SK-N-SH (cell line): ENCODE data around the gene SGSM2. TPM values are rescaled to one million over a fixed set of nuclear protein-coding genes. Genes with fewer than 3 reads are reported as not detected.

Experiments used
- CTCF ChIA-PET: fragments of 300-600, 350-600 bp; formaldehyde crosslinking; extraction: SDS; loops from one replicate; lab custom pipeline; 2021; lab: Yijun Ruan, JAX
- POLR2A ChIA-PET: fragments of 350-600 bp; sonication (Branson Sonifier 250); formaldehyde crosslinking; extraction: SDS; loops from one replicate; lab custom pipeline; 2020; ENCODE audit warnings: antibody characterized with exemption, inconsistent platforms; lab: Yijun Ruan, JAX
- DNase-seq: peaks from one replicate; pipeline ENCODE4 v3.0.0; 2012
- H2AFZ ChIP-seq: fragments of 200-600 bp; sonication (generic); 2 replicates; pipeline ENCODE4 v1.8.1; 2016; ENCODE audit warnings: antibody characterized with exemption, mild to moderate bottlenecking, low read depth
- H3F3A ChIP-seq: fragments of 200-600 bp; sonication (generic); replicated peaks from 2 replicates; pipeline ENCODE3; 2016; ENCODE audit warnings: antibody characterized with exemption, mild to moderate bottlenecking; ENCODE audit not compliant: insufficient read depth
- H3K27ac ChIP-seq, 2 experiments: fragments of 200-500 bp in 1 of 2; fragments of 200-600 bp in 1 of 2; sonication (Bioruptor generic) in 1 of 2; sonication (generic), shearing (Covaris generic) in 1 of 2; 2 replicates each; pipeline versions ENCODE4 v1.5.1 to v1.6.1; 2014 to 2016; ENCODE audit warnings: low read depth in 2 of 2, inconsistent platforms in 1 of 2, low read length in 1 of 2, mild to moderate bottlenecking in 1 of 2, mixed read lengths in 1 of 2
- H3K27me3 ChIP-seq: fragments of 200-600 bp; sonication (generic), shearing (Covaris generic); 2 replicates; pipeline ENCODE4 v1.6.1; 2016; ENCODE audit warnings: mixed run types; ENCODE audit not compliant: insufficient read depth
- H3K36me3 ChIP-seq, 2 experiments: fragments of 200-500 bp in 1 of 2; fragments of 200-600 bp in 1 of 2; sonication (Bioruptor generic) in 1 of 2; sonication (generic) in 1 of 2; replicated peaks in 1 of 2; 2 replicates each; pipeline versions ENCODE3 to v1.5.1; 2014 to 2016; ENCODE audit warnings: low read length in 1 of 2, mild to moderate bottlenecking in 1 of 2; ENCODE audit not compliant: insufficient read depth in 2 of 2, control insufficient read depth in 1 of 2
- H3K4me1 ChIP-seq, 2 experiments: fragments of 200-500 bp in 1 of 2; fragments of 200-600 bp in 1 of 2; sonication (Bioruptor generic) in 1 of 2; sonication (generic), shearing (Covaris generic) in 1 of 2; 2 replicates each; pipeline versions ENCODE4 v1.5.1 to v1.6.1; 2014 to 2016; ENCODE audit warnings: low read depth in 1 of 2, low read length in 1 of 2, mixed run types in 1 of 2; ENCODE audit not compliant: insufficient read depth in 2 of 2, control insufficient read depth in 1 of 2
- H3K4me2 ChIP-seq: fragments of 200-600 bp; sonication (generic), shearing (Covaris generic); 2 replicates; pipeline ENCODE4 v1.6.1; 2017; ENCODE audit warnings: mixed run types
- H3K4me3 ChIP-seq, 2 experiments: fragments of 200-500 bp in 1 of 2; fragments of 200-600 bp in 1 of 2; sonication (Bioruptor generic) in 1 of 2; sonication (generic), shearing (Covaris generic) in 1 of 2; 2 replicates each; pipeline versions ENCODE4 v1.5.1 to v1.8.1; 2014 to 2016; ENCODE audit warnings: low read depth in 2 of 2, inconsistent platforms in 1 of 2, low read length in 1 of 2, mild to moderate bottlenecking in 1 of 2, mixed read lengths in 1 of 2, moderate library complexity in 1 of 2
- H3K79me2 ChIP-seq: fragments of 200-600 bp; sonication (generic); 2 replicates; pipeline ENCODE4 v1.8.1; 2017; ENCODE audit warnings: mild to moderate bottlenecking; ENCODE audit not compliant: insufficient read depth
- H3K9ac ChIP-seq: fragments of 200-600 bp; sonication (generic); 2 replicates; pipeline ENCODE4 v1.6.1; 2017; ENCODE audit warnings: mixed run types
- H3K9me2 ChIP-seq: fragments of 200-600 bp; sonication (generic); 2 replicates; pipeline ENCODE4 v1.6.1; 2017; ENCODE audit warnings: mixed run types
- H3K9me3 ChIP-seq: fragments of 200-600 bp; sonication (generic); 2 replicates; pipeline ENCODE4 v1.6.1; 2017; ENCODE audit warnings: mixed run types, mild to moderate bottlenecking, moderate library complexity
- H4K20me1 ChIP-seq: fragments of 200-600 bp; sonication (generic); 2 replicates; pipeline ENCODE4 v1.6.1; 2017; ENCODE audit warnings: mild to moderate bottlenecking, mixed run types; ENCODE audit not compliant: insufficient read depth
- EP300 ChIP-seq, 2 experiments: IDR thresholded peaks; 2 replicates each; pipeline versions ENCODE4 v1.4.0 to v1.6.1; 2012; ENCODE audit warnings: borderline replicate concordance in 1 of 2, low read depth in 1 of 2, low read length in 1 of 2
- EZH2phosphoT487 ChIP-seq: fragments of 200-600 bp; sonication (generic); IDR thresholded peaks from 2 replicates; pipeline ENCODE4 v1.6.1; 2017; ENCODE audit warnings: low read depth, mixed run types, mild to moderate bottlenecking, antibody characterized with exemption, moderate library complexity, borderline replicate concordance
- FOSL2 ChIP-seq: IDR thresholded peaks from 2 replicates; pipeline ENCODE4 v1.4.0; 2012; ENCODE audit warnings: low read depth, mild to moderate bottlenecking, moderate library complexity, borderline replicate concordance
- FOXM1 ChIP-seq: IDR thresholded peaks from 2 replicates; pipeline ENCODE4 v1.4.0; 2012; ENCODE audit warnings: low read depth, mild to moderate bottlenecking
- GABPA ChIP-seq: IDR thresholded peaks from 2 replicates; pipeline ENCODE4 v1.4.0; 2012; ENCODE audit warnings: low read depth, mild to moderate bottlenecking
- JUND ChIP-seq: IDR thresholded peaks from 2 replicates; pipeline ENCODE4 v1.4.0; 2012
- MXI1 ChIP-seq: IDR thresholded peaks from 2 replicates; pipeline ENCODE4 v1.6.1; 2012; ENCODE audit warnings: mild to moderate bottlenecking, low read depth, low read length, improper control_type of control experiment
- NFIC ChIP-seq: IDR thresholded peaks from 2 replicates; pipeline ENCODE4 v1.4.0; 2012; ENCODE audit warnings: borderline replicate concordance
- NRF1 ChIP-seq: IDR thresholded peaks from 2 replicates; pipeline ENCODE4 v1.6.1; 2012; ENCODE audit warnings: low read depth, mild to moderate bottlenecking, low read length
- RCOR1 ChIP-seq: fragments of 150-350 bp; IDR thresholded peaks from 2 replicates; pipeline ENCODE4 v1.6.1; 2017; ENCODE audit warnings: antibody characterized with exemption, low read length
- RFX5 ChIP-seq: IDR thresholded peaks from 2 replicates; pipeline ENCODE4 v1.6.1; 2012; ENCODE audit warnings: mild to moderate bottlenecking, improper control_type of control experiment, low read length
- RXRA ChIP-seq: IDR thresholded peaks from 2 replicates; pipeline ENCODE4 v1.4.0; 2012; ENCODE audit warnings: low read depth, mild to moderate bottlenecking, borderline replicate concordance
- SMC3 ChIP-seq: IDR thresholded peaks from 2 replicates; pipeline ENCODE4 v1.6.1; 2012; ENCODE audit warnings: low read depth, low read length, improper control_type of control experiment
- TCF12 ChIP-seq: IDR thresholded peaks from 2 replicates; pipeline ENCODE4 v1.4.0; 2012
- TEAD4 ChIP-seq: IDR thresholded peaks from 2 replicates; pipeline ENCODE4 v1.4.0; 2012; ENCODE audit warnings: mild to moderate bottlenecking, borderline replicate concordance; ENCODE audit not compliant: insufficient read depth
- YY1 ChIP-seq: IDR thresholded peaks from 2 replicates; pipeline ENCODE4 v1.4.0; 2012; ENCODE audit warnings: low read depth, mild to moderate bottlenecking
- WGBS: methylation state at CpG from one replicate; pipeline ENCODE4 v1.1.6; 2017; ENCODE audit warnings: low lambda C conversion rate; 5-methylcytosine and 5-hydroxymethylcytosine counted together
- polyA plus RNA-seq, 3 experiments: library from polyadenylated mRNA; depleted of rRNA; stranded (reverse); fragments of >200 nt; gene quantifications; 2 replicates each; pipeline ENCODE4 v1.2.3, GENCODE V29; 2012
- TF ChIP-seq, protein P1 (sequence below): IDR thresholded peaks from 2 replicates; pipeline ENCODE4 v1.4.0; 2012; ENCODE audit warnings: low read depth, borderline replicate concordance
- TF ChIP-seq, protein P2 (sequence below): fragments of 150-350 bp; IDR thresholded peaks from 2 replicates; pipeline ENCODE4 v1.6.1; 2017; ENCODE audit warnings: antibody characterized with exemption, low read length, low read depth, borderline replicate concordance
- TF ChIP-seq, protein P3 (sequence below): IDR thresholded peaks from 2 replicates; pipeline ENCODE4 v1.4.0; 2012; ENCODE audit warnings: low read depth
- TF ChIP-seq, protein P4 (sequence below): fragments of 150-350 bp; IDR thresholded peaks from 2 replicates; pipeline ENCODE4 v1.6.1; 2016; ENCODE audit warnings: mild to moderate bottlenecking, low read depth, low read length

SGSM2 gene
- polyA plus RNA-seq, 1 of the 3 experiments (the other 2 are of a cell fraction), result 85.9 TPM

DNA sequence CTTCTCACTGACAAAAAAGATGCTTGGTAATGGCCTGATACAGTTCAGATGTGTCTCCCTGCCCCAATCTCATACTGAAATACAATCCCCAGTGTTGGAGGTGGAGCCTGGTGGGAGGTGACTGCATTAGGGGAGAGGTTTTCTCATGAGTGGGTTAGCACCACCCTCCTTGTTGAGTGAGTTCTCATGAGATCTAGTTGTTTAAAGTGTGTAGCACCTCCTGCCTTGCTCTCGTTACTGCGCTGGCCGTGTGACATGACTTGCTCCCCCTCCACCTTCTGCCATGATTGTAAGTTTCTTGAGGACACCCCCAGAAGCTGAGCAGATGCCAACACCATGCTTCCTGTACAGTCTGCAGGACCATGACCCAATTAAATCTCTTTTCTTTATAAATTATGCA lies 6.0 kb upstream of the SGSM2 start:
- Histone ChIP-seq H3K9ac (no peak overlapping the region), H4K20me1 (no peaks in the 10 kb centered on the region), H3K27me3 (no peaks in the 10 kb centered on the region), H3K79me2 (peaks cover 81% of the 10 kb centered on the region), H3K27ac (no peak overlapping the region), H3K4me3 (no peak overlapping the region), H3K9me2 (no peaks in the 10 kb centered on the region), H3K9me3 (no peaks in the 10 kb centered on the region)
- 88% methylated on average over 3 of the region's 3 CpGs for WGBS
- POLR2A ChIA-PET, result interaction anchor here (0.6 kb wide), 1 partner anchor 11 kb away, joined by 3 read pairs; no protein-coding TSS in a partner anchor
- TF ChIP-seq EP300 (IDR thresholded peaks at IDR 0.05; ENCODE audit: borderline replicate concordance in 1 of 2, low read depth in 1 of 2, low read length in 1 of 2), result no peak
- no peak for TF ChIP-seq TEAD4
- TF ChIP-seq TCF12, result no peak
- TF ChIP-seq, protein P1, sequence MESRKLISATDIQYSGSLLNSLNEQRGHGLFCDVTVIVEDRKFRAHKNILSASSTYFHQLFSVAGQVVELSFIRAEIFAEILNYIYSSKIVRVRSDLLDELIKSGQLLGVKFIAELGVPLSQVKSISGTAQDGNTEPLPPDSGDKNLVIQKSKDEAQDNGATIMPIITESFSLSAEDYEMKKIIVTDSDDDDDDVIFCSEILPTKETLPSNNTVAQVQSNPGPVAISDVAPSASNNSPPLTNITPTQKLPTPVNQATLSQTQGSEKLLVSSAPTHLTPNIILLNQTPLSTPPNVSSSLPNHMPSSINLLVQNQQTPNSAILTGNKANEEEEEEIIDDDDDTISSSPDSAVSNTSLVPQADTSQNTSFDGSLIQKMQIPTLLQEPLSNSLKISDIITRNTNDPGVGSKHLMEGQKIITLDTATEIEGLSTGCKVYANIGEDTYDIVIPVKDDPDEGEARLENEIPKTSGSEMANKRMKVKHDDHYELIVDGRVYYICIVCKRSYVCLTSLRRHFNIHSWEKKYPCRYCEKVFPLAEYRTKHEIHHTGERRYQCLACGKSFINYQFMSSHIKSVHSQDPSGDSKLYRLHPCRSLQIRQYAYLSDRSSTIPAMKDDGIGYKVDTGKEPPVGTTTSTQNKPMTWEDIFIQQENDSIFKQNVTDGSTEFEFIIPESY, result no peak
- TF ChIP-seq MXI1, result no peak
- no peak for TF ChIP-seq YY1
- TF ChIP-seq, all 33 proteins: peak for 0
- Histone ChIP-seq H3F3A (peaks cover 11% of the 10 kb centered on the region), H2AFZ (no peak overlapping the region), H3K4me1 (peaks cover 6 to 13% of the 10 kb centered on the region in 2 experiments; a peak in 3 of 4 replicates), H3K36me3 (peaks cover 64 to 82% of the 10 kb centered on the region in 2 experiments), H3K4me2 (no peak overlapping the region)
- CTCF ChIA-PET, result interaction anchor here (0.7 to 1.7 kb wide), 4 partner anchors 21 to 85 kb away, joined by 3 to 5 read pairs (median 4); partner anchors contain the start of genes SMG6 and SRR
- DNase-seq, result no peak

DNA sequence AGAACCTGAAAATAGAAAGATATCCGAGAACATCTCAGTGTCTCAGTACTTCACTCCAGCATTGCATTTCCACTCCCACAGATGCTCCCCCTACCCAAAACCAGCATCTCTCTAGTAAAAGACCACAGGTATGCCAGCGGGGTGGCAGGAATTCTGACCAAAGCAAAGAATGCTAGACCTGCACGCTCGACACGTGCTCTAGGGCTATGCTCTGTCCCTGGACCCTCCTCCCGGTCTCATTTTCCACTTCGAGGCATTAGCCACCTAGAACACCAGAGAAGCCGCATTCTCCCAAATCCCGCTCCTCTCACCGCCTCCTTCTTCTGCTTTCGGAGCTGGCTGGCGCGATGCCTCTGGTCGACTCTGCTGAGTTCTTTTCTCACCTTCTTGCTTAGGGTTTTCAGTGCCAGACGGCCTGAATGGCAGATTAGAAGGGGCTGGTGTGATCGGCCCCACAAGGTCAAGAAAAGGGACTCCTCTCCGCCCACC lies 1.5 kb upstream of the SGSM2 start:
- DNase-seq, result peak; percentile 40
- ChIA-PET CTCF (interaction anchor here (0.6 to 3.2 kb wide), 8 partner anchors 9 to 80 kb away, joined by 3 to 14 read pairs (median 4); no protein-coding TSS in a partner anchor), POLR2A (interaction anchor here (1.0 to 2.6 kb wide), 11 partner anchors 9 to 66 kb away, joined by 3 to 16 read pairs (median 5); partner anchors contain the start of genes SMG6 and SRR)
- Histone ChIP-seq H3K36me3 (peaks cover 44 to 46% of the 10 kb centered on the region in 2 experiments), H3K27me3 (no peaks in the 10 kb centered on the region), H3K9me3 (no peaks in the 10 kb centered on the region), H3K9me2 (no peaks in the 10 kb centered on the region), H2AFZ (peak overlapping the region; percentile 69), H3K9ac (peak overlapping the region; percentile 97), H3K4me3 (peak overlapping the region; percentile 98 to 99), H4K20me1 (peaks cover 5% of the 10 kb centered on the region; the same call in 1 of the 2 replicates), H3F3A (peaks cover 4% of the 10 kb centered on the region), H3K4me2 (peak overlapping the region; percentile 93), H3K79me2 (peaks cover 78% of the 10 kb centered on the region), H3K4me1 (peaks cover 6 to 17% of the 10 kb centered on the region in 2 experiments; a peak in 3 of 4 replicates), H3K27ac (peak overlapping the region; percentile 80 to 82)
- TF ChIP-seq, protein P2, sequence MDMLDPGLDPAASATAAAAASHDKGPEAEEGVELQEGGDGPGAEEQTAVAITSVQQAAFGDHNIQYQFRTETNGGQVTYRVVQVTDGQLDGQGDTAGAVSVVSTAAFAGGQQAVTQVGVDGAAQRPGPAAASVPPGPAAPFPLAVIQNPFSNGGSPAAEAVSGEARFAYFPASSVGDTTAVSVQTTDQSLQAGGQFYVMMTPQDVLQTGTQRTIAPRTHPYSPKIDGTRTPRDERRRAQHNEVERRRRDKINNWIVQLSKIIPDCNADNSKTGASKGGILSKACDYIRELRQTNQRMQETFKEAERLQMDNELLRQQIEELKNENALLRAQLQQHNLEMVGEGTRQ, result no peak
- TF ChIP-seq FOSL2 (no peak), NFIC (no peak), RXRA (no peak), EZH2phosphoT487 (no peak), EP300 (IDR thresholded peaks at IDR 0.05; ENCODE audit: borderline replicate concordance in 1 of 2, low read depth in 1 of 2, low read length in 1 of 2) (no peak), NRF1 (no peak), FOXM1 (no peak), GABPA (no peak), RFX5 (no peak), SMC3 (no peak), JUND (no peak), RCOR1 (no peak), TCF12 (no peak)
- TF ChIP-seq, protein P3, sequence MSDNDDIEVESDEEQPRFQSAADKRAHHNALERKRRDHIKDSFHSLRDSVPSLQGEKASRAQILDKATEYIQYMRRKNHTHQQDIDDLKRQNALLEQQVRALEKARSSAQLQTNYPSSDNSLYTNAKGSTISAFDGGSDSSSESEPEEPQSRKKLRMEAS, result no peak
- TF ChIP-seq, protein P4, sequence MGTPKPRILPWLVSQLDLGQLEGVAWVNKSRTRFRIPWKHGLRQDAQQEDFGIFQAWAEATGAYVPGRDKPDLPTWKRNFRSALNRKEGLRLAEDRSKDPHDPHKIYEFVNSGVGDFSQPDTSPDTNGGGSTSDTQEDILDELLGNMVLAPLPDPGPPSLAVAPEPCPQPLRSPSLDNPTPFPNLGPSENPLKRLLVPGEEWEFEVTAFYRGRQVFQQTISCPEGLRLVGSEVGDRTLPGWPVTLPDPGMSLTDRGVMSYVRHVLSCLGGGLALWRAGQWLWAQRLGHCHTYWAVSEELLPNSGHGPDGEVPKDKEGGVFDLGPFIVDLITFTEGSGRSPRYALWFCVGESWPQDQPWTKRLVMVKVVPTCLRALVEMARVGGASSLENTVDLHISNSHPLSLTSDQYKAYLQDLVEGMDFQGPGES, result no peak
- 0% methylated on average over 17 of the region's 17 CpGs for WGBS
